ENCODE data around the gene APIP.

APIP gene, protein sequence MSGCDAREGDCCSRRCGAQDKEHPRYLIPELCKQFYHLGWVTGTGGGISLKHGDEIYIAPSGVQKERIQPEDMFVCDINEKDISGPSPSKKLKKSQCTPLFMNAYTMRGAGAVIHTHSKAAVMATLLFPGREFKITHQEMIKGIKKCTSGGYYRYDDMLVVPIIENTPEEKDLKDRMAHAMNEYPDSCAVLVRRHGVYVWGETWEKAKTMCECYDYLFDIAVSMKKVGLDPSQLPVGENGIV

GRCh38 chr11:34916015-34916842 lies at the start of gene APIP, which contains the start of gene PDHX:
TSS of gene APIP (minus strand) at chr11:34916379. CDS start at chr11:34916284, 95 bp downstream.
TSS of gene PDHX (plus strand) at chr11:34916618. CDS start at chr11:34916656, 38 bp downstream.
- peak; percentile 94 for DNase-seq (ENCODE audit: low read depth)

DNA sequence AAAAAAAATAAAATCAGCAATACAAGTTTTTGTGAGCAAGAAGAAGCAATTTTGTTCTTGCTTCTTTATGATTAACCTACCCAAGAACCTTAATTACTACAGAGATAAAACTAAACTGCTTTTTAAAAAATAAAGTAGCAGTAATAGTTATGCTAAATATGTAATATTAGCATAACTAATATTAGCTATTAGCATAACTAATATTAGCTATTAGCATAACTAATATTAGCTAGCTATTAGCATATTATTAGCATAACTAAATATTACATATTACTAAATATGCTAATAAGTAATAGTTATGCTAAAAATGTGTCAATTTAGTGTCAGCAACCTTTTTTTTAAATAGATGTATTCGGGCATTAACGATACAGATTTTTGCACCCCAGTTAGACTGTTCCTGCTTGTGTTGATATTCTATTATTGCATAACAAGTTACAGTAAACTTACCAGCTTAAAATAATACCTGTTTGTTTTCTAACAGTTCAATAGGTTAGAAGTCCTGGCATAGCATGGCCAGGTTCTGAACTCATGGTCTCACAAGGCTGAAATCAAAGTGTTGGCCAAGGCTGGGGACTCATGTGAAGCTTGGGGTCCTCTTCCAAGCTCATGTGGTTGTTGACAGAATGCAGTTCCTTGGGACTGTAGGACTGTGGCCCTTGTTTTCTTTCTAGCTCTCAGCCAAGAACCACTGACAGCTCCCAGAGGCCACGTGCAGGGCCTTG lies 48.6 kb upstream of the APIP start:
- no peak for DNase-seq (ENCODE audit: low read depth)

GRCh38 chr11:34963351-34963750 lies 47.2 kb upstream of the APIP start:
- DNase-seq (ENCODE audit: low read depth) = no peak

GRCh38 chr11:34962034-34962433 lies 45.9 kb upstream of the APIP start:
- no peak for DNase-seq (ENCODE audit: low read depth)

GRCh38 chr11:34960277-34960676 lies 44.1 kb upstream of the APIP start:
- DNase-seq (ENCODE audit: low read depth) = no peak

DNA sequence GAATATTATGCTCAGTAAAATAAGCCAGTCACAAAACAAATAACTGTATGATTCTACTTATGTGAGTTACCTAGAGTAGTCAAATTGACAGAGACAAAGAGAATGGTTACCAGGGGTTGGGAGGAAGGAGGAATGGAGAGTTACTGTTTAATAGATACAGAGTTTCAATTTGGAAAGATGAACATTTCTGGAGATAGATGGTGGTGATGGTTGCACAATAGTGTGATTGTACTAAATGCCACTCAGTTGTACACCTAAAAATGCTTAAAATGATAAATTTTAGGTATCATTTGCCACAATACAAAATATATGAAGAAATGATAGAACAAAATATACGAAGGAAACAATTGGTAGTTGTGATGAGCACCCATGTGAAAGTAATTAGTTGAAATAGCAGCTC lies 43.6 kb upstream of the APIP start:
- no peak for DNase-seq (ENCODE audit: low read depth)

GRCh38 chr11:34957606-34958005 lies 41.4 kb upstream of the APIP start:
- no peak for DNase-seq (ENCODE audit: low read depth)

DNA sequence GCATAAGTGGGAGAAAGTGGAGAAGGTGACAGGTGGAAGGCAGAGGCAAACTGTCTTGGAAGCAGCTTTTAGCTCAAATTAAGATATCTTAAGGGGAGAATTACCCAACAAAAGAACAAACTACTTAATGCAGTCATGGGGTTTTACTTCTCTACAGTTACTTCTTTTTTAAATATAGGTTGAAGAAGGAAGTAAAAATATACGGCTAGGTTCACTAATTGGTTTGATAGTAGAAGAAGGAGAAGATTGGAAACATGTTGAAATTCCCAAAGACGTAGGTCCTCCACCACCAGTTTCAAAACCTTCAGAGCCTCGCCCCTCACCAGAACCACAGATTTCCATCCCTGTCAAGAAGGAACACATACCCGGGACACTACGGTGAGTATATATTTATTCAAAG lies 41.0 kb upstream of the APIP start:
- no peak for DNase-seq (ENCODE audit: low read depth)

- no peak for DNase-seq (ENCODE audit: low read depth)
Measured at GRCh38 chr11:34953955-34954354, 37.8 kb upstream of the APIP start.

GRCh38 chr11:34948696-34949095 lies 32.5 kb upstream of the APIP start:
- no peak for DNase-seq (ENCODE audit: low read depth)

DNA sequence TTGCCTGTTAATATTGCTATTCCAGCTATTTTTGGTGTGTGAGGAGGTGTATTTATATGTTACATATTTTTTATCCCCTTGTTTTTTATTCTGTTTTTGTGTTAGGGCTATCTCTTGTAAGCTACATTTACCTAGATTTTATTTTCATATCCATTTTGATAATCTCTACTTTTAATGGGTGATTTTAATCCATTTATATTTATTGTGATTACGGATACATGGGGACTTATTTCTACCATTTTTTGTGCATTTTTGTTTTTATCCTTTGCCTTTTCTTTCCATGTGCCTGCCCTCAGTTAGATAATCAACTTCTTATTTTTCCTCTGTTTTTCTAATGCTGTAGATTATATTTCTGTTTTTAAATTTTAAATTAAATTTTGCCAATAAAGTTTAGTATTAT lies 28.5 kb upstream of the APIP start:
- no peak for DNase-seq (ENCODE audit: low read depth)

DNA sequence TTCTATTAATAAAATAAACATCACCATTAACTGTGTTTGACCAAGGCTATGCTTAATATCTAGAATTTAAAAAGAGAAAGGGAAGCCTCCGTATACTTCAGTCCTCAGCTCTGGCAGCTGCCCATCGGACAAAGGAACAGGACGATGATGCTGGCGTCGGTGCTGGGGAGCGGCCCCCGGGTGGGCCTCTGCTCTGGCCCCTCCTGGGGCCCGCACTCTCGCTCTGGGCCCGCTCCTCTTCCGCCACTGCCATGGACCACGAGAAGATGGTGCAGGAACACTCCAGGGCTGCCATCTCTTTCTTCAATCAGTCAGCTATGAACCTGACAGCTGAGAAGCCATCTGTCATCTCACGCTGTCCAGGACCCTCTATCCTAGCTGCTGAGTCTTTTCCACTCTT lies 25.5 kb upstream of the APIP start:
- DNase-seq (ENCODE audit: low read depth) = no peak

DNA sequence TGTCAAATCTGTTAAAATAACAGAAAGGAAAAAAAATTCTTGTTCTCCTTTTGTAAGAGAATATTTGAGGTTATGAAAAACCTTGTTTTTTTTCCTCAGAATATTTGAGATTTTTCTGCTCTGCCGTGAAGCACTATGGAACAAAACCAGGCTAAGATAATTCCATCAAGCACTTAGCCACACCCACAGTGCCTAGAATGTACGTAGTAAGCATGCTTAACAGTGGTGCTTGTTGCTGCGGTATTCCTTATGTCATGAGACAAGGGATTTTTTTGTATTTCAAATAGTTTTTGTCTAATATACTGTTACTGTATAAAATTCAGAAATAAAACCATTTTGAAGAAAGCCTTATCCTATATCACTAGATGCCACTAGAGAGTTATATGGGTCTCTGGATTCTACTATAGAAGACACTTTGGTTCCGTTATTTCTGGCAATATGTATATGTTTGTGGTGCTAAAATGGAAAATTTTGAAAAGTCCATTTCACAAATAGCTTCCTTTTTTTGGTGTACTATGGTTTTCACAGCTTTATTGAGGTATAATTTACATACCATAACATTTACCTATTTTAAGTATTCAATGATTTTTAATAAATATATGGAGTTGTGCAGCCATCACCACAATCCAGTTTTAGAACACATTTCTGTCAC lies 24.0 kb upstream of the APIP start:
- peak; percentile 11 for DNase-seq (ENCODE audit: low read depth)

GRCh38 chr11:34938611-34939010 lies 22.4 kb upstream of the APIP start:
- no peak for DNase-seq (ENCODE audit: low read depth)

GRCh38 chr11:34936945-34937629 lies 20.9 kb upstream of the APIP start:
- no peak for DNase-seq (ENCODE audit: low read depth)

DNA sequence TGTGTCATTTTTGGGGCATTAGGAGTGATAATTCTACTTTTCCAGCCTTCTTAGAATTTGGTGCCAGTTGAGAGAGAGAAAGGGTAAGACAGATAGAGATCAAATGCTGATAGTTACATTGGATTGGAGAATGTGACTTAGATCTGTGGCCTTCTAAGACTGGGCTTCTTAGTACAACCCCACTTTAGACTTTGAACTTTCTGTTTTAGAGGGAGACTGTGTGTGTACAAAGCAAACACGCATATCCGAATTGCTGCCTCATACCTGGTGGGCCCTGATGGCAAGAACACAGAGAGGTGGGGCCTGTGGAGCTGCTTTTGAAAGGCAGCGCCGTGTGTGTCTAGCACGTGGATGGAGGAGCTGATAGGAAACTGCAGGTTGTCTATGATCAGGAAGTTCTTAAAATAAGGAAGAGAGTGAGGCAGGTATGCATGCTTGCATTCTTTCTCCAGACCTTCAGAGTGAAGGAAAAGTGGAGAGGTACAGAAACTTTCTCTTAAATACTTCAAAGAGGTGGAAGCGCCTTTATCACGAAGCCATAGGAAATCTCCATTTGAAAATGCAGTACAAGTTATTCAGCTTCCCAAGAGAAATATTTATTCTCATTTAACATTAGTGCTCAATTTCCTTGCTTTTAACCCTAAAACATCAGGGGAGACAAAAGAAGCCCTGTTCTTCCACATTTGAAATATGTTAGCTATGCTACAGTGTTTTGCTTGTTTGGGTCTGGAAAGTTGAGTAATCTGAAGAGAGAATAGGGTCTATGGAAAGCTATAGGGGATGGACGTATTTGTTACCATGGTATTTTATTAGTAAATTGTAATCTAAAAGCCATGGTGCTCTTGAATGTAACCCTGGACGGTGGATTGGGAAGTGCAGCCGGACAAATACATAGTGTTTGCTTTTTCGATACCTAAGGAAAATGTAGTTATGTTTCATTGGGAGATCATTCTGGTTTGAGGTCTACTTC lies 13.9 kb upstream of the APIP start:
- no peak for DNase-seq (ENCODE audit: low read depth)

GRCh38 chr11:34928960-34929680 lies 12.9 kb upstream of the APIP start:
- DNase-seq (ENCODE audit: low read depth) = no peak

DNA sequence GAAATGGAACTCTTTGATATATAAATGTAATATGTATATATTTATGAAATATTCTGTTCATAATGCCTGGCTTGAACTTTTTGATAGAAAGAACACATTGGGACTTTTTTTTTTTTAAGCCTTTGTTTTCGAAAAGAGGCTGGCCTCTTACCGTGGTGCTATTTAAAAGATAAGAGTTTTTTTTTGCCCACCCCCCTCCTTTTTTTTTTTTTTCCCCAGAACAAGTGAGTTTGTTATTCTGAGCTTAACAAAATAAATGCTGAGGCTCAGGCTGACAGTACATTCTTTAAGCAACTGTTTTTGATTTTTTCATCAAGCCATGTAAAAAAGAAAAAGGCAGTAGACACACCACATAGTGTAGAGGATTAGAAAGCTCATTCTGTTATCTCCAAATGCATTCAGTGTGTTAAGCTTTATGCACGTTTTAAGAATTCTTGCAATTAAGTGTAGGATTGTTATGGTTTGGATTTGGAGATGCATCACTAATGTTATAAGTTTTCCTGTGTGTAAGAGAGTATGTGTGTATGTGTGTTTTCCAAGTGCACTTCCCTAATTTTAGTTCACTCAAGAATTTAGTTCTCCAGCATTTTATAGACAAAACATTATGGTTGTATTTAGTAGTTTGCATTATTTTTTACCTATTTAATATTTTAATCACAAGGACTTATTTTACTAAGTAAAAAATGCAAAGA lies 12.2 kb upstream of the APIP start:
- DNase-seq (ENCODE audit: low read depth) = no peak

- peak; percentile 40 for DNase-seq (ENCODE audit: low read depth)
Measured at GRCh38 chr11:34926831-34927132, 10.6 kb upstream of the APIP start.

Measured in HS-27A (cell line).